Mononuclear cell (primary cell): ENCODE results near the gene HOXB13. TPM values are rescaled to one million over a fixed set of nuclear protein-coding genes. Genes with fewer than 3 reads are reported as not detected.
"Not testable (repeated sequence)": the region's sequence is repeated elsewhere in the genome, so short reads cannot be mapped to it uniquely, and the experiment has no call there.

Source experiments
- H3K27me3 ChIP-seq: 2 replicates; pipeline ENCODE4 v1.6.0; 2011; ENCODE audit warnings: low read length, control low read depth; ENCODE audit not compliant: insufficient read depth
- H3K4me1 ChIP-seq: 2 replicates; pipeline ENCODE4 v1.5.1; 2011; ENCODE audit warnings: mild to moderate bottlenecking, low read length, control low read depth; ENCODE audit not compliant: insufficient read depth
- H3K4me3 ChIP-seq: 2 replicates; pipeline ENCODE4 v1.5.1; 2011; ENCODE audit warnings: mild to moderate bottlenecking, low read length, moderate library complexity
- H3K9me3 ChIP-seq: 2 replicates; pipeline ENCODE4 v1.5.1; 2011; ENCODE audit warnings: low read depth, mild to moderate bottlenecking, control low read depth, low read length
- total RNA-seq: library from RNA; depleted of rRNA; stranded (reverse); fragments of >200 nt; gene quantifications from one replicate; pipeline ENCODE4 v1.2.3, GENCODE V29; 2012

HOXB13 gene
- total RNA-seq, 1 donor = not detected

- H3K4me3 ChIP-seq = no peak overlapping the region
- H3K4me1 ChIP-seq = peaks cover 35% of the 10 kb centered on the region
- H3K27me3 ChIP-seq = peaks cover 100% of the 10 kb centered on the region
- H3K9me3 ChIP-seq = no peaks in the 10 kb centered on the region
These were observed 4.1 kb downstream of the HOXB13 start for GRCh38 chr17:48724251-48725003.

GRCh38 chr17:48723423-48724250 is 4.9 kb downstream of the HOXB13 start:
- H3K4me3 ChIP-seq = no peak overlapping the region
- peaks cover 41% of the 10 kb centered on the region for H3K4me1 ChIP-seq
- H3K27me3 ChIP-seq = peaks cover 100% of the 10 kb centered on the region
- no peaks in the 10 kb centered on the region for H3K9me3 ChIP-seq

DNA sequence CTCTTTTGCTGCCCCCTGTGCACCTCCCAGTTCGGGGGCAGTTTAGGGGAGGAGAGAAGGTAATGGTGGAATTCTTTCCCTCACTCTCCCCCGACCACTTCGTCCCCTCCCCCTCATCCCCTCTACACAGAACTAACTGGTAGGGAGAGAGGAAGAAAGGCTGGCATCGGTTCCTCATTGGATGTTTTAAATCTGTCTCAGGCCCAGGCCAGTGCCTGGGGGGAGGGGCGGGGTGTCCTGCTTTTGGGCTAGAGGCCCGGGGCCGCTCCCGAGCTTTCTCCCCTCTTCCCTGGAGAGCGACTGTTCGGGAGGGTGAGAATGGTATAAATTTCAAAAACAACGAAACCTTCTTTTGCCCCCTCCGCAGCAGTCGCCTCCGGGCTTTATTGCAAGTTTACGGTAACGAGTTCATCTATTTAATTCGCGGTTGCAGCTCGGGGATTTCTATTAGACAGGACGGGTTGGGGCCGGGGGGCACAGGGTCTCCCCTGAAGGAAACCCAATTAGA is 5.6 kb downstream of the HOXB13 start, which contains the start of gene PRAC2:
Gene PRAC2 (plus strand): TSS at position 271 of the 508 bp plus-strand sequence. CDS start 1,226 bp downstream, outside the sequence.
- no peaks in the 10 kb centered on the region for H3K9me3 ChIP-seq
- H3K4me3 ChIP-seq = no peak within 1 kb of the TSS
- peaks cover 100% of the 10 kb centered on the region for H3K27me3 ChIP-seq
- peaks cover 40% of the 10 kb centered on the region for H3K4me1 ChIP-seq

- Histone ChIP-seq H3K4me1 (peaks cover 40% of the 10 kb centered on the region), H3K27me3 (peaks cover 100% of the 10 kb centered on the region), H3K9me3 (no peaks in the 10 kb centered on the region), H3K4me3 (no peak within 1 kb of the TSS)
These were observed 6.2 kb downstream of the HOXB13 start, which contains the start of gene PRAC1 for GRCh38 chr17:48722201-48722907. PRAC1 (minus strand) TSS chr17:48722518; CDS start chr17:48722392, 126 bp downstream.

DNA sequence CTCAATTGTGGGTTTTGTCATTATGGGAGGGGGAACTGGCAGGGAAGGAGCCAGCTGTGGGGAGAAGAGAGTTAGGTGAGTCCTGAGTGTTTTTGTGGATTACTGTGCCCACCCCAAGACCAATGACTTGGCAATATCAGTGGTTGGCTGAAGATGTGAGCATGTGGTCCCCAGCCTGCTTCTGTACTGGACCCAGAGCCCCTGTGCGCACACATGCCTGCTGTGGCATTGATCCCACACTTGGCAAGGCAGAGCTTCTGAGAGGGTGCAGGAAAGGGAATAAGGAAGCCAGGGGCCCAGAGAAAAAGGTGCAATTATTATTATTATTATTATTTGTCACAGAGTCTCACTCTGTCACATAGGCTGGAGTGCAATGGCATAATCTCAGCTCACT is 7.5 kb downstream of the HOXB13 start:
- Histone ChIP-seq H3K9me3 (no peaks in the 10 kb centered on the region), H3K4me1 (peaks cover 40% of the 10 kb centered on the region), H3K4me3 (no peak overlapping the region), H3K27me3 (peaks cover 100% of the 10 kb centered on the region)

GRCh38 chr17:48720266-48721008 is 8.1 kb downstream of the HOXB13 start:
- H3K4me1 ChIP-seq = peaks cover 40% of the 10 kb centered on the region
- H3K9me3 ChIP-seq = no peaks in the 10 kb centered on the region
- H3K4me3 ChIP-seq = no peak overlapping the region
- peaks cover 100% of the 10 kb centered on the region for H3K27me3 ChIP-seq

DNA sequence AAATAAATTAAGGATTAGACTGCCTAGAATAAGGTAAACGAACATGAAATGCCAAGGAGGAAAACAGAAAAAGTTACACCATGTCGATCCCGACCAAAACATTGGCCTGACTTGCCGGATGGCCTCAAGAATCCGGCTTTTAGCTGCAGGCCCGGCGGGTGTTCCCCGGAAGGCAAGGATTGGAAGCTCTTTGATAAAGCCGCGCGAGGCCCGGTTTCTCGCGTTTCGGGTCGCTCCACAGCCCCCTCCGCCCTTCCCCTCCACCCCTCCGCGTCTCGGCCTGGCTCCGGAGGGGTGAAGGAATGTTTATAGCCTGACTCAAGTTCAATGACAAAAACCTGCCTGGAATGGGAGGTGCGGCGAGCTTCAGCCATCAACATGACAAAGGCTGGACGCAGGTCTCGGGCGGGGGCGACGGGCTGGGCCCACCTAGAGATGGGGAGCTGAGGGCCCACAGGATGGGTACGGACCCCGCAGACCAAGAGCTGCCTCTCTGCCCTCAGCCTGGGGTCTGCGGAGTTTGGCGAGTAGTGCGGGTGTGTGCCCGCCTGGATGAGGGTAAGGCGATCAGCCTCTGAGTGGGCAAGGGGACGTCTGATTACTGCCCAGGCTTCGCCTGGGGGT is 8.8 kb downstream of the HOXB13 start:
- no peak overlapping the region for H3K4me3 ChIP-seq
- H3K27me3 ChIP-seq = peaks cover 99% of the 10 kb centered on the region
- peaks cover 34% of the 10 kb centered on the region for H3K4me1 ChIP-seq
- no peaks in the 10 kb centered on the region for H3K9me3 ChIP-seq

DNA sequence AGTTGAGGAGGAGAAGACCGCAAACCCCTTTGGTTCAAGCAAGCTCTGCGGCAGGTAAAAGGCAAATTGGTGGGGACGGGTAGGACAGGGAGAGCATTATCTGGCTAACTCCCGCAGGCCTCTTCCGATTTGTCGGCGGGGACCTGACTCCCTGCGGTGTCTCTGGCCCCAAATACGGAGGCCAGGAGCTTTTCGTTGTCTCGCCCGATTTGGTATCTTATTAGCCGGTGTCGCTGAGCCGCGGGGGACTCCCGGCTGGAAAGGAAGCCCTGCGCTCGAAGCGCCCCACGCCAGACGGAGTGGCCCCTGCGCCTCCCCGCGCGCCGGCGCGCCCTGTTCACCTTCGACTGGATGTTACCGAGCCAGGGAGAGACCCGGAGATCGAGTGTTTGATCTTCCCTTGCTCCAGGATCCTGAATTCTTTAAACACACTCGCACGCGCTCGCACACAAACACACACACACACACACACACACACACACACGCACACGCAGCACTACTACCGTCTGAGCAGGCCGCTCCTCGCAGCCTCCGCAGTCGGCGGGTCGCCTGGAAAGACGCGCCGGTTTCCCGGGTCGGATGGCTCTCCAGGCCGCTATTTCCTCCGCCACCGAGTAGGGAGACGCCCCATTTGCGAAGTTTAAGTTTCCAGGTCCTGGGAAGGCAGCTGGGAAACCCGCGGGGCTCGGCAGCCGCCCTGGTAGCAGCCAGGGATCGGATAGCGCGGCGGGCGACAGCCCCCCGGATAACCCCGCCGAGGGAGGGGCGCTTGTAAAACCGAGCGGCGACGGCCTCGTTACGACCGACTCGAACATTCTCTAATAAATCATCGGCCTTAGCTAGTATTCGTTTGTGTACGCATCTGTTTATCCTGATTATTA is 9.5 kb downstream of the HOXB13 start:
- Histone ChIP-seq H3K27me3 (peaks cover 98% of the 10 kb centered on the region), H3K4me3 (no peak overlapping the region), H3K4me1 (peaks cover 26% of the 10 kb centered on the region), H3K9me3 (no peaks in the 10 kb centered on the region)

DNA sequence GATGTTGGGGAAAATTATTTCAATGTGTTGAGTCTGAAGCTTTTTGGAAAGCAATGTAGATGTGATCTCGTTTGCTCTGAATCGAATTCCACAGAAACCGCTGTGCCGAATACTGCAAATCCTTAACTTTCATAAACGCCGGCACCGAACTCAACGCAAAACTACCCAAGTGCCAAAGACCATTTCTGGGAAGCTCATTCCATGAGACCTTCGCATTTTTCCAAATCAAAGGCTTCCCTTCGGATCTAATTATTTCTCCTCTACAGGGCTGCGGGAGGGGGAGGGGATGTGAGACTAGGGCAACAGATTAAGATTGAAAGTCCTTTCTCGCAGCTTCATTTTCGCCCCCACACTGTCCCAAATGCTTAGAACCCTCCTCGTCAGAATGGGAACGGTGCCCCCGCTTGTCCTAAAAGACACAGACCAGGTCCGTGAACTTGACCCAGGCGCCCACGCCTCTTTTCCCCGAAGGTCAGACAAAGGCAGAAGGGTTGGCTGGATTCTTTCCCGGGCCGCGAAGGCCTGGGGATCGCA is 10.3 kb downstream of the HOXB13 start:
- Histone ChIP-seq H3K9me3 (no peaks in the 10 kb centered on the region), H3K4me1 (peaks cover 19% of the 10 kb centered on the region), H3K4me3 (no peak overlapping the region), H3K27me3 (peaks cover 91% of the 10 kb centered on the region)

- peaks cover 13% of the 10 kb centered on the region for H3K4me1 ChIP-seq
- H3K9me3 ChIP-seq = no peaks in the 10 kb centered on the region
- H3K4me3 ChIP-seq = no peak overlapping the region
- H3K27me3 ChIP-seq = peaks cover 86% of the 10 kb centered on the region
These were observed 11.0 kb downstream of the HOXB13 start for GRCh38 chr17:48717367-48718226.

DNA sequence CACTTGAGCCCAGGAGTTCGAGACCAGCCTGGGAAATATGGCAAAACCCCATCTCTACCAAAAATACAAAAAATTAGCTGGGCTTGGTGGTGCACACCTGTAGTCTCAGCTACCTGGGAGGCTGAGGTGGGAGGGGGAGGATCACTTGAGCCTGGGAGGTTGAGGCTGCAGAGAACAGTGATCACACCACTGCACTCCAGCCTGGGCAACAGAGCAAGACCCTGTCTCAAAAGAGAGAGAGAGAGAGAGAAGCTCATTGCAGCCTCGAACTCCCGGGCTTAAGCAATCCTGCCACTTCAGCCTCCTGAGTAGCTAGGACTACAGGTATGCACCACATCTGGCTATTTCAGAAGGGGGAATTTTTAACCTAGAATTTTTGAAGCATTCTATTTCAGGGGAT is 12.0 kb downstream of the HOXB13 start:
- Histone ChIP-seq H3K4me1 (peaks cover 13% of the 10 kb centered on the region), H3K27me3 (peaks cover 81% of the 10 kb centered on the region)
- not testable (repeated sequence) for H3K9me3 ChIP-seq, H3K4me3 ChIP-seq
